Suprapubic skin (tissue), 4 donors: ENCODE results near the gene SNAPC5. TPM values are rescaled to one million over a fixed set of nuclear protein-coding genes. Genes with fewer than 3 reads are reported as not detected.

Source experiments
- DNase-seq, 2 donors: peaks; one replicate each; pipeline ENCODE4 v3.0.0-alpha.2; 2019; ENCODE audit warnings: low spot score in 2 of 2
- H3K27ac ChIP-seq: fragments of 200-600 bp; sonication (generic); one replicate; pipeline ENCODE4 v1.5.1; 2019
- H3K27me3 ChIP-seq: fragments of 200-600 bp; sonication (generic); one replicate; pipeline ENCODE4 v1.5.1; 2019
- H3K36me3 ChIP-seq: fragments of 200-600 bp; sonication (generic); one replicate; pipeline ENCODE4 v1.5.1; 2019
- H3K4me1 ChIP-seq: fragments of 200-600 bp; sonication (generic); one replicate; pipeline ENCODE4 v1.5.1; 2019
- H3K4me3 ChIP-seq: fragments of 200-600 bp; sonication (generic); one replicate; pipeline ENCODE4 v1.5.1; 2019; ENCODE audit warnings: mild to moderate bottlenecking
- H3K9me3 ChIP-seq: fragments of 200-600 bp; sonication (generic); one replicate; pipeline ENCODE4 v1.5.1; 2019
- CTCF ChIP-seq, 2 donors: fragments of 200-600 bp in 1 of 2; fragments of 450-650 bp in 1 of 2; sonication (generic) in 1 of 2; IDR thresholded peaks; one replicate each; pipeline ENCODE4 v1.5.1; 2016 to 2019; ENCODE audit warnings: antibody characterized with exemption in 2 of 2, mild to moderate bottlenecking in 1 of 2, moderate library complexity in 1 of 2
- EP300 ChIP-seq: sonication (generic); formaldehyde crosslinking; IDR thresholded peaks from one replicate; pipeline ENCODE4 v1.6.1; 2017; ENCODE audit warnings: antibody characterized with exemption
- POLR2A ChIP-seq, 2 donors: fragments of 450-650 bp; IDR thresholded peaks; one replicate each; pipeline ENCODE4 v1.6.1; 2017; ENCODE audit warnings: antibody characterized with exemption in 2 of 2, mild to moderate bottlenecking in 2 of 2, moderate library complexity in 2 of 2
- POLR2AphosphoS5 ChIP-seq, 3 donors: sonication (generic); formaldehyde crosslinking; IDR thresholded peaks; one replicate each; pipeline ENCODE4 v1.6.1; 2017; ENCODE audit warnings: antibody characterized with exemption in 3 of 3
- WGBS: methylation state at CpG from one replicate; pipeline ENCODE4 v1.1.5; 2018; 5-methylcytosine and 5-hydroxymethylcytosine counted together
- total RNA-seq, 4 donors: library from RNA; depleted of rRNA; stranded (reverse); fragments of >200 nt; gene quantifications; one replicate each; pipeline ENCODE4 v1.1.0, GENCODE V29; 2016

SNAPC5 gene
- total RNA-seq, 4 donors from 2014 or later = 9.9 to 26.8 (median 17.3) TPM

- Histone ChIP-seq H3K9me3 (no peaks in the 10 kb centered on the region), H3K27me3 (no peaks in the 10 kb centered on the region), H3K4me1 (no peaks in the 10 kb centered on the region), H3K4me3 (no peak overlapping the region), H3K27ac (no peak overlapping the region), H3K36me3 (no peaks in the 10 kb centered on the region)
- DNase-seq = no peak
- TF ChIP-seq CTCF (IDR thresholded peaks at IDR 0.05) = no peak
- no peak for TF ChIP-seq EP300
- TF ChIP-seq POLR2AphosphoS5 (IDR thresholded peaks at IDR 0.05) = no peak
- WGBS = 79% methylated on average over 3 of the region's 3 CpGs
These were observed 26.4 kb upstream of the SNAPC5 start for GRCh38 chr15:66523926-66524325.

GRCh38 chr15:66515901-66516322, 18.4 kb upstream of the SNAPC5 start:
- no peak overlapping the region for H3K27ac ChIP-seq
- TF ChIP-seq CTCF (IDR thresholded peaks at IDR 0.05) (no peak), POLR2AphosphoS5 (IDR thresholded peaks at IDR 0.05) (no peak), POLR2A (IDR thresholded peaks at IDR 0.05) (no peak), EP300 (no peak)
- 86% methylated on average over 2 of the region's 2 CpGs for WGBS
- no peak for DNase-seq
- peaks cover 14% of the 10 kb centered on the region for H3K36me3 ChIP-seq
- H3K9me3 ChIP-seq = no peaks in the 10 kb centered on the region
- no peaks in the 10 kb centered on the region for H3K27me3 ChIP-seq
- no peak overlapping the region for H3K4me3 ChIP-seq
- H3K4me1 ChIP-seq = no peaks in the 10 kb centered on the region

GRCh38 chr15:66514586-66514985, 17.0 kb upstream of the SNAPC5 start:
- TF ChIP-seq POLR2A (IDR thresholded peaks at IDR 0.05) = no peak
- TF ChIP-seq EP300 = no peak
- TF ChIP-seq CTCF (IDR thresholded peaks at IDR 0.05) = no peak
- TF ChIP-seq POLR2AphosphoS5 (IDR thresholded peaks at IDR 0.05) = no peak
- no peaks in the 10 kb centered on the region for H3K27me3 ChIP-seq
- DNase-seq = no peak
- peaks cover 14% of the 10 kb centered on the region for H3K36me3 ChIP-seq
- 90% methylated on average over 3 of the region's 3 CpGs for WGBS
- H3K27ac ChIP-seq = no peak overlapping the region
- no peaks in the 10 kb centered on the region for H3K9me3 ChIP-seq
- H3K4me3 ChIP-seq = no peak overlapping the region
- H3K4me1 ChIP-seq = no peaks in the 10 kb centered on the region

GRCh38 chr15:66508293-66508883, 10.8 kb upstream of the SNAPC5 start:
- no peak for DNase-seq
- Histone ChIP-seq H3K4me1 (peaks cover 20% of the 10 kb centered on the region), H3K27ac (no peak overlapping the region), H3K36me3 (no peaks in the 10 kb centered on the region), H3K9me3 (no peaks in the 10 kb centered on the region), H3K27me3 (no peaks in the 10 kb centered on the region), H3K4me3 (no peak overlapping the region)
- TF ChIP-seq POLR2A (IDR thresholded peaks at IDR 0.05) = no peak
- TF ChIP-seq EP300 = no peak
- TF ChIP-seq POLR2AphosphoS5 (IDR thresholded peaks at IDR 0.05) = no peak
- TF ChIP-seq CTCF (IDR thresholded peaks at IDR 0.05) = no peak
- WGBS = 92% methylated on average over 3 of the region's 3 CpGs

- Histone ChIP-seq H3K4me1 (peaks cover 38% of the 10 kb centered on the region), H3K27me3 (no peaks in the 10 kb centered on the region), H3K36me3 (peaks cover 21% of the 10 kb centered on the region), H3K27ac (peak overlapping the region; percentile 84), H3K4me3 (peak overlapping the region; percentile 81), H3K9me3 (no peaks in the 10 kb centered on the region)
- no peak for DNase-seq
- TF ChIP-seq EP300 = no peak
- TF ChIP-seq CTCF (IDR thresholded peaks at IDR 0.05) = no peak
- TF ChIP-seq POLR2AphosphoS5 (IDR thresholded peaks at IDR 0.05) = no peak
- no peak for TF ChIP-seq POLR2A (IDR thresholded peaks at IDR 0.05)
- WGBS = 45% methylated on average over 4 of the region's 4 CpGs
These were observed 8.3 kb upstream of the SNAPC5 start for GRCh38 chr15:66505818-66506217.
